Esophagus squamous epithelium (tissue), 5 donors: ENCODE measurements around the gene MTERF4. TPM values are rescaled to one million over a fixed set of nuclear protein-coding genes. Genes with fewer than 3 reads are reported as not detected.
A peak's percentile ranks its signal among the peaks of the same experiment; 100 is the strongest.

ENCODE experiments used
- DNase-seq: peaks from one replicate; lab custom pipeline; 2025; lab: John Stamatoyannopoulos, UW
- H3K27ac ChIP-seq, 4 donors: fragments of 200-600 bp; sonication (generic); one replicate each; pipeline ENCODE4 v1.5.1; 2016 to 2019; ENCODE audit warnings: mild to moderate bottlenecking in 1 of 4
- H3K27me3 ChIP-seq, 4 donors: fragments of 200-600 bp; sonication (generic); 1 replicate in 3 of 4; 2 replicates in 1 of 4; pipeline versions ENCODE4 v1.5.1 to v1.6.0; 2017 to 2021; ENCODE audit warnings: antibody characterized with exemption in 1 of 4
- H3K36me3 ChIP-seq, 3 donors: fragments of 200-600 bp; sonication (generic); one replicate each; pipeline ENCODE4 v1.5.1; 2016 to 2019
- H3K4me1 ChIP-seq, 3 donors: fragments of 200-600 bp; sonication (generic); one replicate each; pipeline ENCODE4 v1.5.1; 2017 to 2019
- H3K4me3 ChIP-seq, 4 donors: fragments of 200-600 bp; sonication (generic); 1 replicate in 3 of 4; 2 replicates in 1 of 4; pipeline ENCODE4 v1.5.1; 2016 to 2019; ENCODE audit warnings: mild to moderate bottlenecking in 2 of 4, moderate library complexity in 1 of 4
- H3K9me3 ChIP-seq, 3 donors: fragments of 200-600 bp; sonication (generic); one replicate each; pipeline ENCODE4 v1.5.1; 2016 to 2019
- POLR2A ChIP-seq, 4 donors: fragments of 450-650 bp; IDR thresholded peaks; one replicate each; pipeline ENCODE4 v1.6.1; 2017; ENCODE audit warnings: antibody characterized with exemption in 4 of 4, mild to moderate bottlenecking in 4 of 4, moderate library complexity in 3 of 4
- WGBS, 2 donors: methylation state at CpG; one replicate each; pipeline ENCODE4 v1.1.5; 2018; 5-methylcytosine and 5-hydroxymethylcytosine counted together
- intact Hi-C: fragments of 100-400 bp; cut with DNase I; formaldehyde crosslinking; loops from one replicate; pipeline ENCODE4 v1.15.0; 2022
- total RNA-seq, 4 donors: library from RNA; depleted of rRNA; stranded (reverse); fragments of >200 nt; gene quantifications; one replicate each; pipeline ENCODE4 v1.1.0, GENCODE V29; 2016
- TF ChIP-seq, protein P1 (sequence below), 6 experiments: fragments of 450-650 bp in 4 of 6; fragments of 200-600 bp in 2 of 6; sonication (generic) in 2 of 6; IDR thresholded peaks; one replicate each; pipeline ENCODE4 v1.5.1; 2016 to 2019; ENCODE audit warnings: antibody characterized with exemption in 6 of 6, mild to moderate bottlenecking in 4 of 6, moderate library complexity in 4 of 6
- donor health status: DM: yes; HTN: yes; CAD: no.

The MTERF4 gene
- total RNA-seq, 4 donors from 2014 or later, result 27.7 to 37.0 (median 35.4) TPM

GRCh38 chr2:241083091-241083415, 19.0 kb downstream of the MTERF4 start:
- intact Hi-C loops, result no loop called here
- no peak for DNase-seq
- WGBS, 2 donors, result 75 to 84% methylated on average over 5 of the region's 5 CpGs

GRCh38 chr2:241082341-241083090, 19.6 kb downstream of the MTERF4 start:
- H3K27me3 ChIP-seq, result no peaks in the 10 kb centered on the region

More at GRCh38 chr2:241083091-241083415, 19.0 kb downstream of the MTERF4 start:
- Histone ChIP-seq H3K27me3 (no peaks in the 10 kb centered on the region), H3K4me1 (peaks cover 0 to 15% (median 0%) of the 10 kb centered on the region in 3 donors), H3K27ac (no peak overlapping the region), H3K36me3 (peaks cover 14 to 42% (median 15%) of the 10 kb centered on the region in 3 donors), H3K4me3 (no peak overlapping the region), H3K9me3 (no peaks in the 10 kb centered on the region)
- TF ChIP-seq, protein P1, sequence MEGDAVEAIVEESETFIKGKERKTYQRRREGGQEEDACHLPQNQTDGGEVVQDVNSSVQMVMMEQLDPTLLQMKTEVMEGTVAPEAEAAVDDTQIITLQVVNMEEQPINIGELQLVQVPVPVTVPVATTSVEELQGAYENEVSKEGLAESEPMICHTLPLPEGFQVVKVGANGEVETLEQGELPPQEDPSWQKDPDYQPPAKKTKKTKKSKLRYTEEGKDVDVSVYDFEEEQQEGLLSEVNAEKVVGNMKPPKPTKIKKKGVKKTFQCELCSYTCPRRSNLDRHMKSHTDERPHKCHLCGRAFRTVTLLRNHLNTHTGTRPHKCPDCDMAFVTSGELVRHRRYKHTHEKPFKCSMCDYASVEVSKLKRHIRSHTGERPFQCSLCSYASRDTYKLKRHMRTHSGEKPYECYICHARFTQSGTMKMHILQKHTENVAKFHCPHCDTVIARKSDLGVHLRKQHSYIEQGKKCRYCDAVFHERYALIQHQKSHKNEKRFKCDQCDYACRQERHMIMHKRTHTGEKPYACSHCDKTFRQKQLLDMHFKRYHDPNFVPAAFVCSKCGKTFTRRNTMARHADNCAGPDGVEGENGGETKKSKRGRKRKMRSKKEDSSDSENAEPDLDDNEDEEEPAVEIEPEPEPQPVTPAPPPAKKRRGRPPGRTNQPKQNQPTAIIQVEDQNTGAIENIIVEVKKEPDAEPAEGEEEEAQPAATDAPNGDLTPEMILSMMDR (IDR thresholded peaks at IDR 0.05), result no peak
- TF ChIP-seq POLR2A (IDR thresholded peaks at IDR 0.05), result no peak

DNA sequence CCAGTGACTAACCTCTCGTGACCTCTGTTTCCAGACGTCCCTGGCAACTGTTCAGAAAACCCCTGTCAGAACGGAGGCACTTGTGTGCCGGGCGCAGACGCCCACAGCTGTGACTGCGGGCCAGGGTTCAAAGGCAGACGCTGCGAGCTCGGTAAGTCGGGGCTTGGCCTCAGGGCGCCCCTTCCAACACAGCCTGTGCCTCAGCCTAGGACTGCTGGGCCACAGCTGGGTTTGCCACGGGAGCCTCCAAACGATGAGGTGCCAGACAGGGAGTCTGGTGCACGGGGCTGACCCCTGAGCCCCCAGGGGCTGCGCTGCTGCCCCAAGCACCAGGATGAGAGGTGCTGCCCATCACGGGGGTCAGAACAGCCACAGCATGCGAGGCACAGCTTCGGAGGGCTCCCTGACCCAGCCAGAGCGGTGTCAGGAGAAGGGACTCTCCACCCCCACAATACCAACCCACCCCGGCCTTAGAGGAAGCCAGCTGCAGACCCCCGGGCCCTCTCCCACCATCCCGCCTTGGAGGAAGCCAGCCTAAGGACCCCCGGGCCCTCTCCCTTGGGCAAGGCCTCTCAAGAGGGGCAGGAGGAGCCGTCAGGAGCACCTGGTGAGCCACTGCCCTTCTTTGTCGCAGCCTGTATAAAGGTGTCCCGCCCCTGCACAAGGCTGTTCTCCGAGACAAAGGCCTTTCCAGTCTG, 20.3 kb downstream of the MTERF4 start:
- 66 to 77% methylated on average over 5 to 12 of the region's 28 CpGs for WGBS, 2 donors
- intact Hi-C loops, result no loop called here
- Histone ChIP-seq H3K4me1 (peaks cover 0 to 15% (median 0%) of the 10 kb centered on the region in 3 donors), H3K27ac (no peak overlapping the region), H3K27me3 (no peaks in the 10 kb centered on the region), H3K36me3 (peaks cover 1 to 29% (median 3%) of the 10 kb centered on the region in 3 donors), H3K4me3 (no peak overlapping the region), H3K9me3 (no peaks in the 10 kb centered on the region)
- no peak for TF ChIP-seq POLR2A (IDR thresholded peaks at IDR 0.05)
- TF ChIP-seq, protein P1 (IDR thresholded peaks at IDR 0.05), result no peak
- no peak for DNase-seq

More at GRCh38 chr2:241082341-241083090, 19.6 kb downstream of the MTERF4 start:
- H3K9me3 ChIP-seq, result no peaks in the 10 kb centered on the region
- DNase-seq, result no peak
- 60 to 77% methylated on average over 7 to 10 of the region's 14 CpGs for WGBS, 2 donors
- H3K27ac ChIP-seq, result no peak overlapping the region
- intact Hi-C loops, result no loop called here
- H3K36me3 ChIP-seq, result peaks cover 9 to 36% (median 10%) of the 10 kb centered on the region in 3 donors
- TF ChIP-seq, protein P1 (IDR thresholded peaks at IDR 0.05), result no peak
- no peak for TF ChIP-seq POLR2A (IDR thresholded peaks at IDR 0.05)
- no peak overlapping the region for H3K4me3 ChIP-seq
- peaks cover 0 to 15% (median 0%) of the 10 kb centered on the region in 3 donors for H3K4me1 ChIP-seq

GRCh38 chr2:241081190-241081642, 20.9 kb downstream of the MTERF4 start:
- WGBS, 2 donors, result 63 to 71% methylated on average over 7 to 8 of the region's 9 CpGs
- no peak overlapping the region for H3K4me3 ChIP-seq
- intact Hi-C loops, result no loop called here
- no peak for DNase-seq
- H3K4me1 ChIP-seq, result peaks cover 0 to 15% (median 0%) of the 10 kb centered on the region in 3 donors
- H3K9me3 ChIP-seq, result no peaks in the 10 kb centered on the region
- H3K36me3 ChIP-seq, result peaks cover 0 to 25% (median 0%) of the 10 kb centered on the region in 3 donors
- H3K27me3 ChIP-seq, result no peaks in the 10 kb centered on the region
- H3K27ac ChIP-seq, result peak overlapping the region in 1 of 4 donors; percentile 34
- TF ChIP-seq POLR2A (IDR thresholded peaks at IDR 0.05), result no peak
- TF ChIP-seq, protein P1 (IDR thresholded peaks at IDR 0.05), result no peak
